AG04449 (cell line): ENCODE measurements around the gene BRD4.

Experiments used
- CTCF ChIA-PET: fragments of 350-600 bp; formaldehyde crosslinking; extraction: SDS; loops from one replicate; lab custom pipeline; 2021; ENCODE audit warnings: antibody characterized with exemption; lab: Yijun Ruan, JAX
- POLR2A ChIA-PET: fragments of 400-600, 350-600 bp; formaldehyde crosslinking; extraction: SDS; loops from one replicate; lab custom pipeline; 2020; ENCODE audit warnings: antibody characterized with exemption, inconsistent platforms; lab: Yijun Ruan, JAX
- DNase-seq: peaks from one replicate; pipeline ENCODE4 v3.0.0-alpha.2; 2010; ENCODE audit warnings: low read depth, low spot score
- H3K4me3 ChIP-seq: 2 replicates; pipeline ENCODE4 v1.5.1; 2011; ENCODE audit warnings: low read depth, mild to moderate bottlenecking, control low read depth, low read length
- TF ChIP-seq, protein P1 (sequence below): IDR thresholded peaks from one replicate; pipeline ENCODE4 v1.5.1; 2011; ENCODE audit warnings: mild to moderate bottlenecking, moderate library complexity, low read length, control low read depth, inconsistent platforms; ENCODE audit not compliant: insufficient read depth; ENCODE audit errors: missing control alignments

BRD4 gene

DNA sequence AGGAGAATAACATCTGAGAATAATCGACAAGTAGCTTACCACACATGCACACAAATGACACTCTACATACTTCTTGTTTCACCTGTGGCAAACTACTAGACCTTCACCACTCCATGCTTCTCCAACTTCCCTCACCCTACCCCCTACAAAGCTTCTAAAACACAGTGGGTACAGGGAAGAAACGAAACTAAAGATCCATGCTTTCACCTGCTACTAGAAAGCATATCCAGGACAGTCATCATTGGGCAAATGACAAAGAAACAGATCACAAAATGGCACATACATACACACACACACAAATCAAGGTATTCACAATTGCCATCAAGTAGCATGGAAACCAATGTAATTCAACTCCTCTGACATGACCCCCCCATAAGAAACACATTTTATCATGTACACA lies 10.6 kb downstream of the BRD4 start:
- POLR2A ChIA-PET = no interaction called here
- no peak for DNase-seq
- CTCF ChIA-PET = no interaction called here
- TF ChIP-seq, protein P1, sequence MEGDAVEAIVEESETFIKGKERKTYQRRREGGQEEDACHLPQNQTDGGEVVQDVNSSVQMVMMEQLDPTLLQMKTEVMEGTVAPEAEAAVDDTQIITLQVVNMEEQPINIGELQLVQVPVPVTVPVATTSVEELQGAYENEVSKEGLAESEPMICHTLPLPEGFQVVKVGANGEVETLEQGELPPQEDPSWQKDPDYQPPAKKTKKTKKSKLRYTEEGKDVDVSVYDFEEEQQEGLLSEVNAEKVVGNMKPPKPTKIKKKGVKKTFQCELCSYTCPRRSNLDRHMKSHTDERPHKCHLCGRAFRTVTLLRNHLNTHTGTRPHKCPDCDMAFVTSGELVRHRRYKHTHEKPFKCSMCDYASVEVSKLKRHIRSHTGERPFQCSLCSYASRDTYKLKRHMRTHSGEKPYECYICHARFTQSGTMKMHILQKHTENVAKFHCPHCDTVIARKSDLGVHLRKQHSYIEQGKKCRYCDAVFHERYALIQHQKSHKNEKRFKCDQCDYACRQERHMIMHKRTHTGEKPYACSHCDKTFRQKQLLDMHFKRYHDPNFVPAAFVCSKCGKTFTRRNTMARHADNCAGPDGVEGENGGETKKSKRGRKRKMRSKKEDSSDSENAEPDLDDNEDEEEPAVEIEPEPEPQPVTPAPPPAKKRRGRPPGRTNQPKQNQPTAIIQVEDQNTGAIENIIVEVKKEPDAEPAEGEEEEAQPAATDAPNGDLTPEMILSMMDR = no peak
- H3K4me3 ChIP-seq = no peak overlapping the region

- CTCF ChIA-PET = interaction anchor here (1.9 kb wide), 1 partner anchor 17 kb away, joined by 5 read pairs; no protein-coding TSS in a partner anchor
- TF ChIP-seq, protein P1 = no peak
- DNase-seq = no peak
- POLR2A ChIA-PET = no interaction called here
- H3K4me3 ChIP-seq = no peak overlapping the region
Observed at GRCh38 chr19:15320116-15320515, 12.2 kb downstream of the BRD4 start.

DNA sequence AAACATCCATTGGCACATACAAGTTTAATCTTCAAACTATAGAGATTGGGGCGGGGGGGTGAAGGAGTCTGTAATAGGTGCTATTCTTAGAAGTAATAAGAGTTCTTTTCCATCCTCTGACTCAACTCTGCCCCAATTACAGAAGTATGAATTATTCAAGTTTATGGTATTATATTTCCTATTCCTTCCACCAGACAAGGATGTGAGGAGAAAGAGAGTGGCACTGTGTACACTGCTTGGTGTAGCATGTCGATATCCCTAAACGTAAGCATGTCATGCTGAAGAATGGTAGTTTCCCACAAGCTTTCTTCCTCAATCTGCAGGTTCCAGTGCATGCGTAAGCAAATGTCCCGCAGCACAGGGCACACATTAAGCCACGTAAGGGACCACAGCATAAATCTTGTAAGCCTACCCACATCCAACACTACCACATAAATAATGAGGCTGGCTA lies 14.1 kb downstream of the BRD4 start:
- ChIA-PET POLR2A (interaction anchor here (0.5 to 0.6 kb wide), 3 partner anchors 8 to 242 kb away, joined by 3 read pairs; no protein-coding TSS in a partner anchor), CTCF (interaction anchor here (1.1 to 2.5 kb wide), 4 partner anchors 10 to 68 kb away, joined by 3 to 5 read pairs (median 4); no protein-coding TSS in a partner anchor)
- TF ChIP-seq, protein P1 = no peak
- DNase-seq = no peak
- no peak overlapping the region for H3K4me3 ChIP-seq

- DNase-seq = no peak
- no peak overlapping the region for H3K4me3 ChIP-seq
- CTCF ChIA-PET = interaction anchor here (0.6 to 2.5 kb wide), 11 partner anchors 9 to 118 kb away, joined by 3 to 5 read pairs (median 3); no protein-coding TSS in a partner anchor
- POLR2A ChIA-PET = interaction anchor here (0.5 to 0.6 kb wide), 4 partner anchors 8 to 241 kb away, joined by 3 read pairs; no protein-coding TSS in a partner anchor
- TF ChIP-seq, protein P1 = no peak
Observed at GRCh38 chr19:15317392-15318071, 14.8 kb downstream of the BRD4 start.

- CTCF ChIA-PET = interaction anchor here (1.3 to 2.5 kb wide), 6 partner anchors 17 to 66 kb away, joined by 3 to 5 read pairs (median 4); no protein-coding TSS in a partner anchor
- TF ChIP-seq, protein P1 = no peak
- no peak overlapping the region for H3K4me3 ChIP-seq
- DNase-seq = no peak
- POLR2A ChIA-PET = no interaction called here
Observed at GRCh38 chr19:15316498-15316897, 15.8 kb downstream of the BRD4 start.

DNA sequence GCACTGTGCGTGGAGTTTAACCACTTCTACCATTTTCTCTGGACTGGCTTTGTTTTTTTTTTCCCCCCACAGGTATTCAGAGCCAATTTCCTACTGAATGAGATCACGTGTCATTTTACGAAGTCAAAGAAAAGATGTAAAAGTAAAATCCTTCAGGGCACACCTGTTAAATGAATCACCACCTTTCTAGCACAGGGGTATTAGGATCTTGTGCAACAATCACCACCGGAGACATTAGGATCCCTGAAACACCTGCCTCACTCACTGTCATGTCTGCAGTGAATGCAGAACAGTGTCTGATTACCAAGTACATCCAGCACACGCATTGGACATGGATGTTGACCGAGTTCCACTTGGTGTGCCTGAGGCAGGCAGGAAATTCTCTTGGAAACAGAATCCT lies 17.2 kb downstream of the BRD4 start:
- CTCF ChIA-PET = interaction anchor here (2.0 kb wide), 1 partner anchor 9 kb away, joined by 4 read pairs; no protein-coding TSS in a partner anchor
- H3K4me3 ChIP-seq = no peak overlapping the region
- POLR2A ChIA-PET = no interaction called here
- DNase-seq = no peak
- TF ChIP-seq, protein P1 = no peak
